ENCODE results near the gene CCDC183.
"Not testable (repeated sequence)": the region's sequence is repeated elsewhere in the genome, so short reads cannot be mapped to it uniquely, and the experiment has no call there.

CCDC183 gene

GRCh38 chr9:136796238-136796774 lies at the start of gene CCDC183:
Gene CCDC183 (plus strand): TSS chr9:136796338. CDS start chr9:136796398, 60 bp downstream.
- DNase-seq: no peak

GRCh38 chr9:136746621-136747020 lies 49.5 kb upstream of the CCDC183 start:
- DNase-seq: peak; percentile 25

GRCh38 chr9:136747161-136748060 lies 48.7 kb upstream of the CCDC183 start:
- DNase-seq: peak; percentile 30

GRCh38 chr9:136748201-136748600 lies 47.9 kb upstream of the CCDC183 start, which contains the start of gene LCN6:
Gene LCN6 (minus strand): TSS chr9:136748525. CDS start chr9:136748483, 42 bp downstream.
- no peak for DNase-seq

- DNase-seq: peak; percentile 29
Measured at GRCh38 chr9:136748666-136749611, 47.2 kb upstream of the CCDC183 start.

- no peak for DNase-seq
Measured at GRCh38 chr9:136750526-136750925, 45.6 kb upstream of the CCDC183 start.

GRCh38 chr9:136751244-136751643 lies 44.9 kb upstream of the CCDC183 start:
- DNase-seq: no peak

GRCh38 chr9:136751814-136752213 lies 44.3 kb upstream of the CCDC183 start:
- DNase-seq: no peak

GRCh38 chr9:136753371-136754058 lies 42.6 kb upstream of the CCDC183 start:
- no peak for DNase-seq

- DNase-seq: no peak
Measured at GRCh38 chr9:136754059-136754572, 42.0 kb upstream of the CCDC183 start.

DNA sequence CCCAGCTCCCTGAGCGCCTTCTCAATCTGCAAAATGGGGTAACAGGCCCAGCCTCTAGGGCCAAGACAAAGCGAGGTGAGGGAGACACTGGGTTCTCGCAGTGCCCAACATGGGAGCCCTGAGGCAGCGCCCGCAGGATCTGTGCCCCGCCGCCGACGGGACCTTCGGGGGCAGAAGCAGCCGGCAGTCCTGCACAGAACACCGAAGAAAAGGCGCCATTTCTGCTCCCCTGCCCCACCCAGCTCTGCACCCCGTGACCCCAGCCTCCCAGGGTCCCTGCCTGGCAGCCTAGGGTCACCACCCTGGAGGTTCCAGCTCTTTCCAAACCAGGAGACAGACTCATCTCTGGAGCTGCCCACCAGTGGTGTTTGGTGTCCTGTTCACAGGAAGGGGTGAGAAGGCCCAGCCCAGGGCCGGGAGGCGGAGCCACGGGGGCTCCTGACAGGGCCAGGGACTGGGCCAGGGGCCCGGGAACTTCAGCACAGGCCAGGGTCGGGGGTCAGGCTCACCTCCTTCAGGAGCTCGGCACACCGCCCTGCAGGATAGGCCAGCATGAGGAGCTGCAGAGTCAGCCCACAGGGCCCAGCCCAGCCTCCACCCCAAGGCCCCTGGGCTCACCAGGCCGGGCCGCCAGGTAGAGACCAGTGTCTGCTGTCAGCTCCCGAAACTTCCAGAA lies 41.4 kb upstream of the CCDC183 start:
- DNase-seq: no peak

- DNase-seq: not testable (repeated sequence)
Measured at GRCh38 chr9:136755302-136756133, 40.6 kb upstream of the CCDC183 start.

- DNase-seq: no peak
Measured at GRCh38 chr9:136756134-136756438, 40.1 kb upstream of the CCDC183 start.

GRCh38 chr9:136756836-136757235 lies 39.3 kb upstream of the CCDC183 start:
- DNase-seq: no peak

DNA sequence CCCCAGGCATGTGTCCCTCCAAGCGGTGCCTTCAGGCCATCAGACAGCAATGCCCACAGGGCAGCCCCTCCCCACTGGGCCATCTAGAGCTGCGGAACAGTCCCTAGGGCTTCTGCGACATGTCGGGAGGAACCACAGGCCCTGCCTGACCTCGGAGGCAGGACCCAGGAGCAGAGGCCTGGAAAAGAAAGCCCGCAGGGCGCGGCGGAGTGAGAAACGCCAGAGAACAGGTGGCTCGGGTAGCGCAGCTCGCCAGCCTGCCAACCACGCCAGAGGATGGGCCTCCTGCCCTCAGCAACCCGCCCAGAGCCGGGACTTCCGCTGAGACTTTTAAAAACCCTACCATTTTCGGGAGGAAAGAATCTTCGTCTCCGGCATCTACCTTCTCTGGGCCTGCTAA lies 38.8 kb upstream of the CCDC183 start:
- no peak for DNase-seq

DNA sequence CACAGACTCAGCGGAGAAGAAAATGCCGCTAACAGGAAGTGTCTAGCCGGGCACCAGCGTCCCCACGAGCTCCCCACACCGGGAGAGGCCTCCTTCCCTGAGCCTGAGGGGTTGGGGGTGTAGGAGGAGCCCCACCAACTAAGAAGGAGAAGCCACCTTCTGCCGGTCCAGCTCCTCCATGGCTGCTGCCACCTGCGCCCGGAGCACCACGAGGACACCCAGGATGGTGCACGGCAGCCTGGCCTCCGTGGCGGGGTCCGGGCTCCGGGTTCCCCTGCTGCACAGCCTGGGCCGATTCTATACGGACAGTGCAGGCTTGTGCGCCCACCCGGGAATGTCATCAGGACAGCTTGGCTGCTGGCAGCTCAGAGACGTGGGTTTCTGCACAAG lies 38.4 kb upstream of the CCDC183 start:
- no peak for DNase-seq

- no peak for DNase-seq
Measured at GRCh38 chr9:136759001-136759400, 37.1 kb upstream of the CCDC183 start.

DNA sequence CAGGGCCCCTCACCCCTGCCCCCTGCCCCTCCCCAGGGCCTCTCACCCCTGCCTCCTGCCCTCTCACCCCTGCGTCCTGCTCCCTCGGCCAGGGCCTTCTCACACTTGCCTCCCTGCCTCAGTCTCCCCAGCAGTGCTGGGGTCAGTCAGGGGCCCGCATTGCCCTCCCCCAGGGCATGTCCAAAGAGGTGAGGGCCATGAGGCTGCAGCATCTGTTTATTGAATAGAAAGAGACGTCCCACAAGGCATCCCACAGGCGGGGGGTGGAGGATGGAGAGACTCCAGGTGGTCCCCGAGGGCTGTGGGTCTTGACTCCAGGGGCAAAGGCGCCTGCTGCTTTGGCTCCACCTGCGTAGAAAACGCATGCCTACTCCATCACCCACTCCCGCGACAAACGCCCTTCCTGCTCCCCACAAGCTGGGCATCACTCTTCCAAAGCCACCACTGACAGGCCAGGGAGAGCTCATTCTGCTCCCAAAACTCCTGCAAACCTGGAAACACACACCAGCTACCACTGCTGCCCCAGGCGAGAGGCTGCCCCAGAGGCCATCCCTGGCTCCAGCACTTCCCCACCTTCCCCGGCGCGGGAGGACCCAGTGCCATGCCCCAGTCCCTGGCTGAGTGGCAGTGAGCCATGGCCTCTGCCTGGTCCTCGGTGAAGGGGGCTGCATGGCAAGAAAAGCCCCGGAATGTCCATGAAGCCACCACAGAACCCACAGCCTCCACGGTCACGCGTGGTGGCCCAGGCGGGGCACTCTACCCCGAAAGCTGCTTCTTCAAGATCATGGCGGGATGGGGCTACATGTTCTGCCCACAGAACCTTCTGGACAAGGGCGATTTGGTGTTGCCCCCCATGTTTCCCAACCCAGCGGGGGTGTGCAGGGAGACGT lies 36.5 kb upstream of the CCDC183 start:
- DNase-seq: no peak

- no peak for DNase-seq
Measured at GRCh38 chr9:136760424-136760823, 35.7 kb upstream of the CCDC183 start.
